AG04449 (cell line): ENCODE results near the gene PRSS48.
"Not testable (repeated sequence)": the region's sequence is repeated elsewhere in the genome, so short reads cannot be mapped to it uniquely, and the experiment has no call there.

Source experiments
- CTCF ChIA-PET: fragments of 350-600 bp; formaldehyde crosslinking; extraction: SDS; loops from one replicate; lab custom pipeline; 2021; ENCODE audit warnings: antibody characterized with exemption; lab: Yijun Ruan, JAX
- POLR2A ChIA-PET: fragments of 400-600, 350-600 bp; formaldehyde crosslinking; extraction: SDS; loops from one replicate; lab custom pipeline; 2020; ENCODE audit warnings: antibody characterized with exemption, inconsistent platforms; lab: Yijun Ruan, JAX
- DNase-seq: peaks from one replicate; pipeline ENCODE4 v3.0.0-alpha.2; 2010; ENCODE audit warnings: low read depth, low spot score
- H3K4me3 ChIP-seq: 2 replicates; pipeline ENCODE4 v1.5.1; 2011; ENCODE audit warnings: low read depth, mild to moderate bottlenecking, control low read depth, low read length
- TF ChIP-seq, protein P1 (sequence below): IDR thresholded peaks from one replicate; pipeline ENCODE4 v1.5.1; 2011; ENCODE audit warnings: mild to moderate bottlenecking, moderate library complexity, low read length, control low read depth, inconsistent platforms; ENCODE audit not compliant: insufficient read depth; ENCODE audit errors: missing control alignments

PRSS48 gene

DNA sequence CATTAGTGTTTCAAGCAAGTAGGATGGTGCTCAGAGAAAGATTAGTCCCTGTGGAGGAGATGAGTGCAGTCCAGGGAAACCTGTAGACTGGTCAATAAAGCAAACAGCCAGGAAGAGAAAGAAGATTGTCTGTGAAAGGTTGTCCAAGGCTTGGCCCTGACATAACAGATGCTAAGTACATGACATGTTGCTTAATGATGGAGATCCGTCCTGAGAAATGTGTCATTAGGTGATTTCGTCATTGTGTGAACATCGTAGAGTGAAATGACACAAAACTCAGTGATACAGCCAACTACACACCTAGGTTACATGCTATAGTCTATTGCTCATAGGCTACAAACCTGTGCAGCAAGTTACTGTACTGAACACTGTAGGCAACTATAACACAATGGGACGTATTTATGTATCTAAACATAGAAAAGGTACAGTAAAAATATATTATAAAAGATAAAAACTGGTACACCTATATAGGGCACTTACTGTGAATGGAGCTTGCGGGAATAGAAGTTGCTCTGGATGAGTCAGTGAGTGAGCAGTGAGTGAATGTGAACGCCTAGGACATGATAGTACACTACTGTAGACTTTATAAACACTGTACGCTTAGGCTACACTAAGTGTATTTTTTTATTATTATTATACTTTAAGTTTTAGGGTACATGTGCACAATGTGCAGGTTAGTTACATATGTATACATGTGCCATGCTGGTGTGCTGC lies 9.0 kb upstream of the PRSS48 start:
- TF ChIP-seq, protein P1, sequence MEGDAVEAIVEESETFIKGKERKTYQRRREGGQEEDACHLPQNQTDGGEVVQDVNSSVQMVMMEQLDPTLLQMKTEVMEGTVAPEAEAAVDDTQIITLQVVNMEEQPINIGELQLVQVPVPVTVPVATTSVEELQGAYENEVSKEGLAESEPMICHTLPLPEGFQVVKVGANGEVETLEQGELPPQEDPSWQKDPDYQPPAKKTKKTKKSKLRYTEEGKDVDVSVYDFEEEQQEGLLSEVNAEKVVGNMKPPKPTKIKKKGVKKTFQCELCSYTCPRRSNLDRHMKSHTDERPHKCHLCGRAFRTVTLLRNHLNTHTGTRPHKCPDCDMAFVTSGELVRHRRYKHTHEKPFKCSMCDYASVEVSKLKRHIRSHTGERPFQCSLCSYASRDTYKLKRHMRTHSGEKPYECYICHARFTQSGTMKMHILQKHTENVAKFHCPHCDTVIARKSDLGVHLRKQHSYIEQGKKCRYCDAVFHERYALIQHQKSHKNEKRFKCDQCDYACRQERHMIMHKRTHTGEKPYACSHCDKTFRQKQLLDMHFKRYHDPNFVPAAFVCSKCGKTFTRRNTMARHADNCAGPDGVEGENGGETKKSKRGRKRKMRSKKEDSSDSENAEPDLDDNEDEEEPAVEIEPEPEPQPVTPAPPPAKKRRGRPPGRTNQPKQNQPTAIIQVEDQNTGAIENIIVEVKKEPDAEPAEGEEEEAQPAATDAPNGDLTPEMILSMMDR = no peak
- ChIA-PET CTCF (interaction anchor here (4.8 kb wide), 1 partner anchor 8 kb away, joined by 45 read pairs; the partner anchor contains the start of gene PRSS48), POLR2A (no interaction called here)
- H3K4me3 ChIP-seq = no peak overlapping the region
- no peak for DNase-seq

DNA sequence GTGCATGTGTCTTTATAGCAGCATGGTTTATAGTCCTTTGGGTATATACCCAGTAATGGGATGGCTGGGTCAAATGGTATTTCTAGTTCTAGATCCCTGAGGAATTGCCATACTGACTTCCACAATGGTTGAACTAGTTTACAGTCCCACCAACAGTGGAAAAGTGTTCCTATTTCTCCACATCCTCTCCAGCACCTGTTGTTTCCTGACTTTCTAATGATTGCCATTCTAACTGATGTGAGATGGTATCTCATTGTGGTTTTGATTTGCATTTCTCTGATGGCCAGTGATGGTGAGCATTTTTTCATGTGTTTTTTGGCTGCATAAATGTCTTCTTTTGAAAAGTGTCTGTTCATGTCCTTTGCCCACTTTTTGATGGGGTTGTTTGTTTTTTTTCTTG lies 8.1 kb upstream of the PRSS48 start:
- POLR2A ChIA-PET, CTCF ChIA-PET, DNase-seq, H3K4me3 ChIP-seq: not testable (repeated sequence)

DNA sequence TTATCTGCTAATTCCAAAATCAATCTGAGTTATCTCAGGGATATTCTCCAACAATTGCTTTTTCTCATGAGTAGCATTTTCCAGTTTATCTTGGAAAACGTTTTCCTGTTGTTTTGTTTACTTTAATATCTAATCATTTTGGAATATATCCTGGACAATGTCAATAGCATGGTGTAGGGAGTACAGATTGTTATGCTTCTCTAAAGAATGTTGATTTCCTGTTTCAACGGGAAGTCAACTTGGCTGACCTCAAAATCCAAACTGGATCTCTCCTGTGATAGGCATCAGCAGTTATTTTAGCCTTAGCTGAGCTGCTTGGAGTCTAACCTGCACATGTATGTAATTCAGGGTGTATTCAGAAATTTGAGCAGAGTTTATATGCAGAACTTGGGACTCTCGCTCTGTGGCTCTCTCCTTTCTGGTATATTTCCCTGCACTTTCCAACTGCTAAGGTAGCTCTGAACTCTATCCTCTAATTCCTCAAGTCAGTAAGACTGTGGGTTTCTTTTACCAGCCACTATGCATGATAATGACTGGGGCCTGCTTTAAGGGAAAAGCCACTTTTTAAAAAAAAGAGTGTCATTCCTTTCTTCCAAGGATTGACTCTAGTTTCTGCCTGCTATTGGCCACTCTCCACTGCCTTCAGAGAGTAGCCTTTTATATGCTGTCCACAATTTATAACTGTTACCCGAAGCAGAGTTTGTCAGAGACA lies 7.7 kb downstream of the PRSS48 start:
- TF ChIP-seq, protein P1 = no peak
- CTCF ChIA-PET = interaction anchor here (4.3 kb wide), 1 partner anchor 8 kb away, joined by 20 read pairs; the partner anchor contains the start of gene PRSS48
- no peak overlapping the region for H3K4me3 ChIP-seq
- DNase-seq = no peak
- POLR2A ChIA-PET = no interaction called here

DNA sequence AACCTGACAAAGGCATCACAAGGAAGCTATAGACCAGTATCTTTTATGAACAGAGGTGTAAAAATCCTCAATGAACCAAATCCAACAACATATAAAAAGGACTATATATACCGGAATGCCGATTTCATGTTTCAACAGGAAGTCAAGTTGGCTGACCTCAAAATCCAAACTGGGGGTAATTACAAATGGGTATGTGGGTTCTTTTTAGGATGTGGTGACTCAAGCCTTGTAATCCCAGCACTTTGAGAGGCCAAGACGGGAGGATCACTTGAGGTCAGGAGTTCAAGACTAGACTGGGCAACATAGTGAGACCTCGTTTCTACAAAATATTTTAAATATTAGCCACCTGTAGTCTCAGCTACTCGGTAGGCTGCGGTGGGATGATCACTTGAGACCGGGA lies 10.4 kb downstream of the PRSS48 start:
- DNase-seq = no peak
- POLR2A ChIA-PET = no interaction called here
- CTCF ChIA-PET = interaction anchor here (4.3 kb wide), 1 partner anchor 11 kb away, joined by 20 read pairs; the partner anchor contains the start of gene PRSS48
- H3K4me3 ChIP-seq = no peak overlapping the region
- TF ChIP-seq, protein P1 = no peak

DNA sequence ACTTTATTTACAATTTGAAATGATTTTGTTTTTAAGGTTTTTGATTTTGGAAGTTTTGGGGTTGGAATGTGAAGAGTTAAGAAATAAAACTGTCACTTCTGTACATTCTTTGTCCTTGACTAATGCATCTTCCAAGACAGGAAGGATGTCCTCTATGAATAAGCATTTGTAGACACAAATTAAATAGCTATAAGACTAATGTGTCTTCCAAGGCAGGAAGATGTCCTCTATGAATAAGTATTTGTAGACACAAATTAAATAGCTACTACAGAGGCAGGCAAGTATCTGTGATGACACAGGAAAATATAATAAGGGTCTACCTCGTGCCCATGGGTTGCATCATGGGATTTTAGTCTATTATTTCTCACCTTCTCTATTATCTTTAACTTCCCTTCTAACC lies 14.5 kb downstream of the PRSS48 start:
- ChIA-PET POLR2A (no interaction called here), CTCF (interaction anchor here (0.6 to 3.7 kb wide), 7 partner anchors 10 to 138 kb away, joined by 3 to 16 read pairs (median 4); partner anchors contain the start of gene PRSS48)
- TF ChIP-seq, protein P1 = no peak
- no peak overlapping the region for H3K4me3 ChIP-seq
- DNase-seq = no peak

DNA sequence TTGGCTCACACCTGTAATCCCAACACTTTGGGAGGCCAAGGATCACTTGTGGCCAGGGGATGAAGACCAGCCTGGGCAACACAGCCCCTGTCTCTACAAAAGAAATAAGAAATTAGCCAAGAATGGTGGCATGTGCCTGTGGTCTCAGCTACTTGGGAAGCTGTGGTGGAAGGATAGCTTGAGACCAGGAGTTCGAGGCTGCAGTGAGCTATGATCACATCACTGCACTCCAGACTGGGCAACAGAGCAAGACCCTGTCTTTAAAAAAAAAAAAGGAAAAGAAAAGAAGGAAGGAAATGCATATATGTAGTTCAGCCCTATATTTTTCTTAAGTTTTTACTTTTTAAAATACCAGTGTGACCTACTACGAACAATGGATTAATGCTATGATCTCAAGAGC lies 15.1 kb downstream of the PRSS48 start:
- no peak overlapping the region for H3K4me3 ChIP-seq
- TF ChIP-seq, protein P1 = no peak
- DNase-seq = no peak
- CTCF ChIA-PET = interaction anchor here (1.0 to 3.7 kb wide), 5 partner anchors 13 to 42 kb away, joined by 3 to 16 read pairs (median 4); partner anchors contain the start of gene PRSS48
- POLR2A ChIA-PET = no interaction called here
